ENCODE measurements around the gene ZNHIT3.

- TF ChIP-seq ZNF274 (IDR thresholded peaks at IDR 0.05; ENCODE audit: low read depth, low read length) (no peak), SUZ12 (IDR thresholded peaks at IDR 0.05; ENCODE audit: extremely low read depth, insufficient read depth, insufficient read length) (no peak), YY1 (IDR thresholded peaks at IDR 0.05; ENCODE audit: insufficient read depth, insufficient read length) (no peak)
These were observed 22.3 kb upstream of the ZNHIT3 start for GRCh38 chr17:36463916-36464764.
